ENCODE measurements around the gene TMEM119.

The TMEM119 gene

DNA sequence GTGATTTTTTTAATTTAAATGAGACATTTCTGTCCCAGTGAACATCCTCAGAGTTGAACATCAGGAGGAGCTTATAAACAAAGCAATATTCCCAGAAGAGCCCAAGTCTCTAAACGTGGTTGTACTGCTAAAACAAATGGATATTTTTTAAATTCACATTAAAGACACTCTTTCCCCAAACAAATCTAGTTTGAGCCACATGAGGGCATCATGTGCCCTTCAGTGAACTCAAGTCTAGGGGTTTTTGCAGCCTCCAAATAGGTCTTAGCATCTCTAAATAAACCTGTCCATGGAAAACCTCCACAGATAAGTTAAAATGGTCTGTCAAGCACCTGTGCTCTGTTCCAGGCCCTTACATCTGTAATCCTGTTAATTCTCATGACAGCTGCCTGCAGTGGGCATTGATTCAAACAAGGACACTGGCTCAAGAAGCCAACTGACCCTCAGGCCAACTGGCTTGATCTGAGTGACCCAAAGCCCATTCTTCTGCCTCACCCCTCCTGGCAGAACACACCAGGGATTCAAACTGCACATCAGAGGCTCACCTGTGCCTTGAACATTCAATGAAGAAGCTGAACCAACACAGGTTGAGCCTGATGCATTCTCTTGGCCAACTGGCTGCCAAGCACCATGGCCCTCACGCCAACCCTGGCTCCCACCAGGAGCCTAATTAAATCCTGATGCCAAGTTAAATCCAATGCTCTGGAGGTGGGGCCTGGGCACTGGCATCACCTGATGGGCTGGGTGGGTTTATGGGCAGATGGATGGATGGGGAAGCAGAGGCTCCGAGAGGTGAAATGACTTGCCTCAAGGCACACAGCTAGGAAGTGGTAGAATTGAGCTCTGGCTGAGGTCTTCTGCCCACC lies 26.9 kb downstream of the TMEM119 start:
- DNase-seq (ENCODE audit: insufficient read length, low spot score) (no peak), FAIRE-seq (no peak)
- TF ChIP-seq, protein P1, sequence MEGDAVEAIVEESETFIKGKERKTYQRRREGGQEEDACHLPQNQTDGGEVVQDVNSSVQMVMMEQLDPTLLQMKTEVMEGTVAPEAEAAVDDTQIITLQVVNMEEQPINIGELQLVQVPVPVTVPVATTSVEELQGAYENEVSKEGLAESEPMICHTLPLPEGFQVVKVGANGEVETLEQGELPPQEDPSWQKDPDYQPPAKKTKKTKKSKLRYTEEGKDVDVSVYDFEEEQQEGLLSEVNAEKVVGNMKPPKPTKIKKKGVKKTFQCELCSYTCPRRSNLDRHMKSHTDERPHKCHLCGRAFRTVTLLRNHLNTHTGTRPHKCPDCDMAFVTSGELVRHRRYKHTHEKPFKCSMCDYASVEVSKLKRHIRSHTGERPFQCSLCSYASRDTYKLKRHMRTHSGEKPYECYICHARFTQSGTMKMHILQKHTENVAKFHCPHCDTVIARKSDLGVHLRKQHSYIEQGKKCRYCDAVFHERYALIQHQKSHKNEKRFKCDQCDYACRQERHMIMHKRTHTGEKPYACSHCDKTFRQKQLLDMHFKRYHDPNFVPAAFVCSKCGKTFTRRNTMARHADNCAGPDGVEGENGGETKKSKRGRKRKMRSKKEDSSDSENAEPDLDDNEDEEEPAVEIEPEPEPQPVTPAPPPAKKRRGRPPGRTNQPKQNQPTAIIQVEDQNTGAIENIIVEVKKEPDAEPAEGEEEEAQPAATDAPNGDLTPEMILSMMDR (IDR thresholded peaks at IDR 0.05; ENCODE audit: insufficient read depth, missing control alignments): peak; percentile 29

DNA sequence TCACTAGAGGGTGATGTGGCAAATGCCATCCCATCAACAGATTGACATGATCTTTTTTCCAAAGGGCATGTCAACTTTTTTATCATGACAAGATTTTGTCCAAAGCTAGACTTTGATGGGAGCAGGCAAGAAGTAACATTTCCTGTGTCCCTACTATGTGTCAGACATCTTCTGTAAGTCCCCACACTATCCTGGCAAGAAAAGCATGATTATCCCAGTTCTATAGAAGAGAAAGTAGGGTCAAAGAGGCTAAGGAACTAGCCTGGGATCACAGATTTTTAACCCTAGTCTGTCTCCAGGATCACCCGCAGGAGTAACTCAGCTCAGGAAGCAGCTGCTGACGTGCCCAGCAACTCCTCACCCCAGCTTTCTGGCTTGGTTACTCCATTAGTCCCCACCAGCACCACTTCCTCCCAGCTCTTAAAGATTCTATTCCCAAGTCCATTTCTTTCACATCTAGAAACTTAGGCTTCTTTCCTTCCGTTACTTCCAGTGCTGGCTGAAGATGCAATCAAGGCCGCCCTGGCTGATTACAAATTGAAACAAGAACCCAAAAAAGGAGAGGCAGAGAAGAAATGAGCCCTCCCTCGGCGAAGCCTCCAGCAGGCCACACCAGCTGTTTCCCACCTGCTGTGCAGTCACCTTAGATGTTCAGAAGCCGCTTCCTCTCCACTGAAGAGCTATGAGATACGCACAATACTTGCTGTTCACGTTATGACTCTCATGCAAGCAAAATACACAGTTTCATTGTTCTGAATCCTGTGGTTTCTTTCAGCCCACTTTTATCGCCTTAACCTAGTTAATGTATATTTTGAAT lies 29.3 kb downstream of the TMEM119 start:
- DNase-seq (ENCODE audit: insufficient read length, low spot score): no peak
- no peak for FAIRE-seq
- TF ChIP-seq, protein P1 (IDR thresholded peaks at IDR 0.05; ENCODE audit: insufficient read depth, missing control alignments): no peak

DNA sequence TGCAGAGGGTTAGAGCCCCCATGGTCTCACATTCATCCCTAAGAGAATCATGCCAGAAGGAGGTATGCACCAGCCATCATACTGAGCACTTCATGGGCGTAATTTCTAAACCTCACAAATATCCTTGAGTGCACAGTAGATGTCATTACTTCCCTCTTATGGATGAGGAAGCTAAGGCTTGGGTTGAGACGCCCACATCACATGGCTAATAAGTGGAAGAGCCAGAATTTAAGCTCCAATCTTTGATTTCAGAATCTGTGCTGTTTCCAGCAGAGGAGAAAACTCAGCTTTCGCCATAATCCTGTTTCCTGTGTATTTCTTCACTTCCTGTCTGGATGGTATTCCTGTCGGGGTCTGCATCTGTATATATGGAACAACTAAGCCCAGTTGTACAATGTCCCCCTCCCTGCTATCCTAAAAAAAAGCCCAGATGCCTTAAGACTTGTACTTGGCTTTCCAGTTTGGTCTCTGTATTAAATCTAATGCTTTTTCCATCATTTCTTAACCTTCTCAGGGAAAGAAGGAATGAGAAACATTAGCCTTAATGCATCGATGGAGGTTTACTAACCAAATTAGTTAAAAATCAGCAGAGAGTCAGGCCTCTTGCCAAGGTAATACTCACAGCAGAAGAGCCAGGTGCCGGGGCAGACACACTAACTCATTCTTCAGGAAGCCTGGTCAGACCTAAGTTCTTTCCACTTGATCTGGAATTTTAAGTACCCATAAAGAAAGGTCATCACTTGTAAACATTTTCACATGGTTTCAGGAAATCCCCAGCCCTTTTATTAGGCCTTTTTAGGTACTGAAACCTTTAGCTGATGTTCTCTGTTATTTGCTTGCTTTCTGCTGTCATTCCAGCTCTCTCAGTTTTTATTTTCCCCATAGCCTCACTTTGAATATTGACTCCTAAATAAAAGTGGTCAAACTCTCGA lies 30.2 kb downstream of the TMEM119 start:
- FAIRE-seq (no peak), DNase-seq (ENCODE audit: insufficient read length, low spot score) (no peak)
- TF ChIP-seq, protein P1 (IDR thresholded peaks at IDR 0.05; ENCODE audit: insufficient read depth, missing control alignments): no peak

DNA sequence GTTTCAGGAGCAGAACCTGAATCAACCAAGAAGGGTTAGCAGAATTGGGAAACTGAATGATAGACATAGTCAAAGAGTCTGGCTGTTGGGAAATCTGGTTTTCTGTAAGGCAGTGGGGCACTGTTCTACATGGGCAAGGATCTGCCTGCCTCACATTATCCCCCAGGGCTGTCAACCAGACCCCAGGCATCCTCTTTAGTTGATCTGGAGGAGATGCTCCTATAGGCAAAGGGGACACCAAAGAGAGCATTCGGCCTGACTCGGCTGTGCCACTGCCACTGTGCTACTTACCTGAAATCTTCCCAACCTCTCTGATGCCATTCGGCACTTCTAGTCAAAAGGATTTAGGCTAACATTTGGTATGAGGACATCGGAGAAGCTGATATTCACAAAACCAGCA lies 31.4 kb downstream of the TMEM119 start:
- TF ChIP-seq, protein P1 (IDR thresholded peaks at IDR 0.05; ENCODE audit: insufficient read depth, missing control alignments): no peak
- no peak for DNase-seq (ENCODE audit: insufficient read length, low spot score)
- FAIRE-seq: no peak

DNA sequence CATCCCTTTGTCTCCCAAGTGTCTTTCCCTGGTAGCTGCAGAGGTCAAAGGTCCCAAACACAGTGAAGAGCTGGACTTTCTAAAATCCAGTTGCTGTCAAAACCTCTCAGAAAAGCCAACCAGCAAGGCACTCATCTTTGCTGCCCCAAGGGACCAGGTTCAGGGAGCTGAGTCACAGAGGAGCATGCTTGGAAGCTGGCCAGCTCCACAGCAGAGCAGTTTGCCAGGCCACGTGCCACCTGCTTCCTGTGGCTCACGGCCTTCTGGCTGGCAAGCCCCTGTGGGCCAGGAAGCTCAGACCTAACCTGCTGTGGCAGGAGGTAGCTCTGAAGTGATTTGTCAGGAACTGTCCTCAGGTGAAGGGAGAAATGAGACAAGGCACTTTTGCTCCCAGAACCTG lies 31.9 kb downstream of the TMEM119 start:
- FAIRE-seq (no peak), DNase-seq (ENCODE audit: insufficient read length, low spot score) (no peak)
- TF ChIP-seq, protein P1 (IDR thresholded peaks at IDR 0.05; ENCODE audit: insufficient read depth, missing control alignments): no peak

DNA sequence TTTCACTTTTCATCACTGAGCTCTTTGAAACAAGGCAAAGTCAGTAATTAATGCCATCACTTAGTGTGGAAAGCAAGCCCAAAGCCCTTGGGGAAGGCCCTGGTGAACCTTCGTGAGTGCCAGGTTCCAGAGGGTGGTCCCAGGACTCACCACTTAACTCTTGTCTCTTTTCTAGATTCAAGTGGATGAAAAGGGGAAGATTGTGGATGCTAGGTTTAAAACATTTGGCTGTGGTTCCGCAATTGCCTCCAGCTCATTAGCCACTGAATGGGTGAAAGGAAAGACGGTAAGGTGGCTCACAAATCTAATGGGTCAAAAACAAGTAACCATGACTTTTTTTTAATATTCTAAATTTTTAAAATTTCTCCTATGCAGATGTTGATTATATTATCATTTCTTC lies 32.7 kb downstream of the TMEM119 start:
- no peak for FAIRE-seq
- TF ChIP-seq, protein P1 (IDR thresholded peaks at IDR 0.05; ENCODE audit: insufficient read depth, missing control alignments): no peak
- no peak for DNase-seq (ENCODE audit: insufficient read length, low spot score)
